GM12874 (cell line): ENCODE results near the gene HOXA9.
A peak's percentile ranks its signal among the peaks of the same experiment; 100 is the strongest.

Experiments used
- TF ChIP-seq, protein P1 (sequence below): IDR thresholded peaks from 2 replicates; pipeline ENCODE4 v1.5.1; 2011; ENCODE audit warnings: low read depth, mild to moderate bottlenecking, control low read depth, low read length, moderate library complexity; ENCODE audit not compliant: insufficient read depth

Gene HOXA9

DNA sequence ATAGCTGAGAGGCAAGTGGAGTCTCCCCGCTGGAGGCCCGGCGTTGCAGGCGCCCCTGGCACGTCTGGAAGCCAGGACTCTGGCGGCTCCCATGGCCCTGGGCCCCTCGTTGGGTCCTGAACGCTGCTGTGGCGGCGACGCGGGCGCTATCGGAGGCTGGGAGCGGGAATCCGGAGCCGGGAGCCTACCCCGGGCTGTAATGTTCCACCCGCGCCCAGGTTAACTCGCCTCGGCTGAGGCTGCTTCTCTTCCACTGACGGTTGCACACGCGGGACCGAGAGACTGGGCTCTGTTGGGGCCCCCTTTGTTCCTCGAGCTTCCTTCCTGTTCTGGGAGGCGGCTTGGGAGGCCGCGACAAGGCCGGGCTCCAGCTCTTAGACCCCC is 20.6 kb downstream of the HOXA9 start:
- TF ChIP-seq, protein P1, sequence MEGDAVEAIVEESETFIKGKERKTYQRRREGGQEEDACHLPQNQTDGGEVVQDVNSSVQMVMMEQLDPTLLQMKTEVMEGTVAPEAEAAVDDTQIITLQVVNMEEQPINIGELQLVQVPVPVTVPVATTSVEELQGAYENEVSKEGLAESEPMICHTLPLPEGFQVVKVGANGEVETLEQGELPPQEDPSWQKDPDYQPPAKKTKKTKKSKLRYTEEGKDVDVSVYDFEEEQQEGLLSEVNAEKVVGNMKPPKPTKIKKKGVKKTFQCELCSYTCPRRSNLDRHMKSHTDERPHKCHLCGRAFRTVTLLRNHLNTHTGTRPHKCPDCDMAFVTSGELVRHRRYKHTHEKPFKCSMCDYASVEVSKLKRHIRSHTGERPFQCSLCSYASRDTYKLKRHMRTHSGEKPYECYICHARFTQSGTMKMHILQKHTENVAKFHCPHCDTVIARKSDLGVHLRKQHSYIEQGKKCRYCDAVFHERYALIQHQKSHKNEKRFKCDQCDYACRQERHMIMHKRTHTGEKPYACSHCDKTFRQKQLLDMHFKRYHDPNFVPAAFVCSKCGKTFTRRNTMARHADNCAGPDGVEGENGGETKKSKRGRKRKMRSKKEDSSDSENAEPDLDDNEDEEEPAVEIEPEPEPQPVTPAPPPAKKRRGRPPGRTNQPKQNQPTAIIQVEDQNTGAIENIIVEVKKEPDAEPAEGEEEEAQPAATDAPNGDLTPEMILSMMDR: no peak

DNA sequence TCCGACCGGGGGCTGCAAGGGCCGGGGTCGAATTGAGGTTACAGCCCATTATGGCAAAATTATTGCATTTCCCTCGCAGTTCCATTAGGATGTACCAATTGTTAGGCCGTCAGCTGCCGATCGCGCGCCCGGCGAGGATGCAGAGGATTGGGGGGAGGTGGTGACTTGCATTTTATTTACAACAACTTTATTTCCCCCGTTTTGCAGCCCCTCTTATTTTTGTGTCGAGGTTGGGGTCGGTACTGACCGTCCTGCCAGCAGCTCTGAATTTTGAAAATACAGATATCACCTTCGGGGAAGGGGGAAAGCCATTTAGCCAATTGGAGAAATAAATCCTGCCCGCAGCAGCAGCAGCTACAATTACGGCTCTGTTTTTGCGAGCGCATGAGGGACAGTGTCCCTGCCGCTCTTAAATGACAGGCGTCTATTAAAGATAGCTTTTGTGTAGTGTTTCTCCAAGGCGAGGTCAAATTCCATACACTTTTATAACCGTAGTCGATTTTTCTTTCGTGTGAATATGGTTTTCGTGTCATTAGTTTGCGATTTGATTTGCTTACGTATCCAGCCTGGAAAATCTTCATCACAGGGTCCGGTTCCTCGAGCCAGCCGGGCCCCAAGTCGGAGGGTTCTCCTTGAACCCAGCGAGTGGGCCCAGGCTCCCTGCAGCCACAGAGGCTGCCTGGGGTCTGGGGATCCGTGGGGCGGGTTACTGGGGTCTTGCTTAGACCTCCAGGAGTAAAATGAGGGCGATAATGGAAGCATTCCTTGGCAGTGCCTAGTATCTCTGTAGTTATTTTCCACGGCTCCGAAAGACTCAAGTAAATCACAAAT is 21.2 kb downstream of the HOXA9 start:
- TF ChIP-seq, protein P1: no peak

DNA sequence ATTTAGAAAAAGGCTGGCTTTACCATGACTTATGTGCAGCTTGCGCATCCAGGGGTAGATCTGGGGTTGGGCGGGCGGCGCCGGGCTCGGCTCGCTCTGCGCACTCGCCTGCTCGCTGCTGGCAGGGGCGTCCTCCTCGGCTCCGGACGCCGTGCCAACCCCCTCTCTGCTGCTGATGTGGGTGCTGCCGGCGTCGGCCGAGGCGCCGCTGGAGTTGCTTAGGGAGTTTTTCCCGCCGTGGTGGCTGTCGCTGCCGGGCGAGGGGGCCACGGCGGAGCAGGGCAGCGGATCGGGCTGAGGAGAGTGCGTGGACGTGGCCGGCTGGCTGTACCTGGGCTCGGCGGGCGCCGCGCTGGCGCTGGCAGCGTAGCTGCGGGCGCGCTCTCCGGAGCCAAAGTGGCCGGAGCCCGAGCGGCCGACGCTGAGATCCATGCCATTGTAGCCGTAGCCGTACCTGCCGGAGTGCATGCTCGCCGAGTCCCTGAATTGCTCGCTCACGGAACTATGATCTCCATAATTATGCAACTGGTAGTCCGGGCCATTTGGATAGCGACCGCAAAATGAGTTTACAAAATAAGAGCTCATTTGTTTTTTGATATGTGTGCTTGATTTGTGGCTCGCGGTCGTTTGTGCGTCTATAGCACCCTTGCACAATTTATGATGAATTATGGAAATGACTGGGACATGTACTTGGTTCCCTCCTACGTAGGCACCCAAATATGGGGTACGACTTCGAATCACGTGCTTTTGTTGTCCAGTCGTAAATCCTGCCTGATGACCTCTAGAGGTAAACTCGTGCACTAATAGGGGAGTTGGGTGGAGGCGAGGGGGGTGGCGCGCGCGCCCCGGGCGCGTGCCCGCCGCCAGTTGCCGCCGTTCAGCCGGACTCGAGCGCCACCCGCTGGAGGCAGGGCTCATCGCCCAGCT is 22.1 kb downstream of the HOXA9 start, which contains the start of gene HOXA5:
TSS of gene HOXA5 (minus strand) at position 659 of the 927 bp plus-strand sequence. CDS start at position 585, 74 bp downstream.
- TF ChIP-seq, protein P1: peak; percentile 73

DNA sequence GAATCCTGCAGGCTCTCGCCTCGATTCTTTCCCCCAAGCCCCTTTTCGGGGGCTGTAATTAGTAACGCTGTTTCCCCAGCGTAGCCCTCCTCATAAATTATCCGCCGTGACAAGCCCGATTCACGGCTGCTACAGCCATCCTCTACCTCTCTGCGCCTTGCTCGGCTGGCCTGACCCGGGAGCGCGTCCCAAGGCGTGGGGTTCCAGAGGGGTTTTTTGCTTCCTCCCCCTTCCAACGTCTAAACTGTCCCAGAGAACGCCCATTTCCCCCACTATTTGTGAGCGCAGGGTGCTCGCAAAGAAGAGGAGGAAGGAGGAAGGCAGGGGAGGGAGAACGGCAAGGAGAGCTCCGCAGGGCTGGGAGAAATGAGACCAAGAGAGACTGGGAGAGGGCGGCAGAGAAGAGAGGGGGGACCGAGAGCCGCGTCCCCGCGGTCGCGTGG is 22.7 kb downstream of the HOXA9 start:
- TF ChIP-seq, protein P1: no peak

DNA sequence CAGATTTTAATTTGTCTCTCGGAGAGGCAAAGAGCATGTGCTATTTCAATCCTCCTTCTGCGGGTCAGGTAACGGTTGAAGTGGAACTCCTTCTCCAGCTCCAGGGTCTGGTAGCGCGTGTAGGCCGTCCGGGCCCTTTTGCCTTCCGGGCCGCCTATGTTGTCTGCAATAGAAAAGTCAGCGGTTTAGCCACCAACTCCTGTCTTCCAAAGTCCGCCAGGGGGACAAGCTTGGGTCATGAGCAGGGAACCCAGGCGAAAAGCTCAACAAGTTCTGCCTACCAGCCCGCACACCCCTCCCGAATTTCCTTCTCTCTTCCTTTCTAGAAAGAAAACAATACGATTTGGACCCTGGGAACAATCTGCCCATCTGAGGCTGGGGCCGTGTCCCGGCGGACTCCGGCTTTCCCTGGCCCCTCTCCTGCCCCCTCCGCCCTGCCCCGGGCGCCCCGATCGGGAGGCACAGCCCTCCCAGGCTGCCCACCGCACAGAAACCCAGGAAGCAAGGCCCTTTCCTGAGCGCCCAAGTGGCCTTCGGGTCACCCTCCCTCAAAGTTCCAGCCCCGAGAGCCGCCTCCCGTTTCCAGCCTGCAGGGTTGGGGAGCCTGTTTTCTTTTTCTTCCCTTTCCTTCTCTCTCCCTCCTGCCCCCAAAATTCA is 23.3 kb downstream of the HOXA9 start:
- TF ChIP-seq, protein P1: no peak

DNA sequence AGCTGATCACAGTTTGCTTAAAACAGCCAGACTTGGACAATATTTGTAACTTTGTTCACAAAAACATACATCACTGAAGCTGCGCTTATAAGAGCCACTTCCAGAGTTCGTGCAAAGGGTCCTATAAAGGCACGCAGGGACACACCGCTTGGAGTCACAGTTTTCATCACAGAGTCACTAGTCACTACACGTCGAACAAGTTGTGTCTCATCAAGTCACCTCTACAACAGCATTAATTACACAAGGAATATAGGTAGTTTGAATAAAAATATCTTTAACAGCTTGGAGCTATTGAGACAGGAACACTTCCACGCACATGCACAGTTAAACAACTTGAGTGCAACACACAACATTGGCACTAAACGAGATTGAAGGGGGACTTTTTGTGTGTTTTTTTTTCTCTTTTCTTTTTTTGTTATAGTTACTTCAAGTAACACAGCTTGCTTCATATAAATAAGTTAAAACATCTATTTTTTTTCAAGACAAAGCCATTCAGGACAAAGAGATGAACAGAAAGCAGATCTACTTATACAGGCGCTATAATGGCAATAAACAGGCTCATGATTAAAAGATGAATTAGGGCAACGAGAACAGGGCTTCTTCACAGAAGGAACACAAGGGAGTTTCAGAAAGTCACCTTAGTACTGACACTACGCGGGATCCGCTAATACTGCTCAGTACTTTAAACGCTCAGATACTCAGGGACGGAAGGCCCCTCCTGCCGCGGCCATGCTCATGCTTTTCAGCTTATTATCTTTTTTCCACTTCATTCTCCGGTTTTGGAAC is 24.0 kb downstream of the HOXA9 start:
- TF ChIP-seq, protein P1: no peak
